SK-N-SH treated with all-trans-retinoic acid at 6 μM for 48 hours (cell line): ENCODE data around the gene TGOLN2.

Experiments
- ARNTL ChIP-seq: fragments of 450-650 bp; formaldehyde crosslinking; IDR thresholded peaks from 2 replicates; pipeline ENCODE4 v1.5.0; 2020; ENCODE audit warnings: low read depth, mild to moderate bottlenecking, moderate library complexity, borderline replicate concordance
- BACH2 ChIP-seq: fragments of 250-450 bp; sonication (Bioruptor Pico); IDR thresholded peaks from 2 replicates; pipeline ENCODE4 v1.9.0; 2021; ENCODE audit warnings: mild to moderate bottlenecking, borderline replicate concordance
- CREB5 ChIP-seq: fragments of 250-450 bp; sonication (Bioruptor Pico); IDR thresholded peaks from 2 replicates; pipeline ENCODE4 v1.5.1; 2020; ENCODE audit warnings: low read depth, mild to moderate bottlenecking, moderate library complexity
- CSDC2 ChIP-seq: fragments of 250-450 bp; sonication (Bioruptor Pico); IDR thresholded peaks from 2 replicates; pipeline ENCODE4 v1.5.0; 2020; ENCODE audit warnings: mild to moderate bottlenecking, moderate library complexity
- OSR1 ChIP-seq: fragments of 250-450 bp; sonication (Bioruptor Pico); IDR thresholded peaks from 2 replicates; pipeline ENCODE4 v1.8.0; 2022; ENCODE audit warnings: moderate library complexity, mild to moderate bottlenecking, inconsistent platforms
- ZFP3 ChIP-seq: fragments of 250-450 bp; sonication (Bioruptor Pico); IDR thresholded peaks from 2 replicates; pipeline ENCODE4 v1.5.0; 2020; ENCODE audit warnings: mild to moderate bottlenecking, moderate library complexity
- TF ChIP-seq, protein P1 (sequence below): fragments of 250-450 bp; sonication (Bioruptor Pico); IDR thresholded peaks from 2 replicates; pipeline ENCODE4 v1.8.0; 2020; ENCODE audit warnings: mild to moderate bottlenecking, moderate library complexity, borderline replicate concordance
- TF ChIP-seq, protein P2 (sequence below): fragments of 250-450 bp; sonication (Bioruptor Pico); IDR thresholded peaks from 2 replicates; pipeline ENCODE4 v1.8.0; 2021; ENCODE audit warnings: low read depth, mild to moderate bottlenecking, moderate library complexity, borderline replicate concordance
- TF ChIP-seq, protein P3 (sequence below): fragments of 250-450 bp; sonication (Bioruptor Pico); IDR thresholded peaks from 2 replicates; pipeline ENCODE4 v1.5.1; 2021; ENCODE audit warnings: mild to moderate bottlenecking, moderate library complexity

DNA sequence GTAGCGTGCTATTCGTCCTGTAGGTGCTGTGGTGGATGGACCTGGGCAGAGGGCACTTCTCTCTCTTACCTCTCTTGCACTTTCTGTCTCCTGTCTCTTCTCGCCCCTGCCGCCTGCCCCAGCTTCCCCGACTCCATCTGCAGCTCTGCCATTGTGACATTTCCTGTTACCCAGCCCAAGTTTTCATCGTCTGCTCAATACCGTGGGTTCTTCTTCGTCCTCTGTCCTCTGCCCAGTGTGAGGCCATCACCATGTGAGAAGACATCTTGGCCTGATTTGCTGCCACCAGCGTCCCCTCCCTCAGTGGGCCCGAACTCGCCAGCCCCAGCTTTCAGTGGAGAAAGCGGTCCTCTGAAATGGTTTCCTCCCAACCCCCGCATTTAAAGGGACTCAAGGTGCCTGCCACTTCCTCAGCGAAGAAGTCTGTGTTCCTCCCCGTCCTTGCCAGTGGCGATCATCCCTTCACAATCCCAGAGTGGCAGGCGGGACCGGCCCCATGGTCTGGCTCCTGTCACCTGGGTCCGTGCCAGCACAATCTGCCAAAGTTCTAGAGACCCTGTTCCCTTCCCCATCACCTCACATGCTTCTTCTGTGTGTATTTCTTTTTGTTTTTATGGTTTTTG lies 18.0 kb downstream of the TGOLN2 start:
- TF ChIP-seq, protein P1, sequence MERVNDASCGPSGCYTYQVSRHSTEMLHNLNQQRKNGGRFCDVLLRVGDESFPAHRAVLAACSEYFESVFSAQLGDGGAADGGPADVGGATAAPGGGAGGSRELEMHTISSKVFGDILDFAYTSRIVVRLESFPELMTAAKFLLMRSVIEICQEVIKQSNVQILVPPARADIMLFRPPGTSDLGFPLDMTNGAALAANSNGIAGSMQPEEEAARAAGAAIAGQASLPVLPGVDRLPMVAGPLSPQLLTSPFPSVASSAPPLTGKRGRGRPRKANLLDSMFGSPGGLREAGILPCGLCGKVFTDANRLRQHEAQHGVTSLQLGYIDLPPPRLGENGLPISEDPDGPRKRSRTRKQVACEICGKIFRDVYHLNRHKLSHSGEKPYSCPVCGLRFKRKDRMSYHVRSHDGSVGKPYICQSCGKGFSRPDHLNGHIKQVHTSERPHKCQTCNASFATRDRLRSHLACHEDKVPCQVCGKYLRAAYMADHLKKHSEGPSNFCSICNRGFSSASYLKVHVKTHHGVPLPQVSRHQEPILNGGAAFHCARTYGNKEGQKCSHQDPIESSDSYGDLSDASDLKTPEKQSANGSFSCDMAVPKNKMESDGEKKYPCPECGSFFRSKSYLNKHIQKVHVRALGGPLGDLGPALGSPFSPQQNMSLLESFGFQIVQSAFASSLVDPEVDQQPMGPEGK (CRISPR knock-in tag) = no peak
- TF ChIP-seq BACH2 (CRISPR knock-in tag) (no peak), CREB5 (no peak), OSR1 (CRISPR knock-in tag) (no peak), ZFP3 (CRISPR knock-in tag) (no peak), CSDC2 (CRISPR knock-in tag) (no peak), ARNTL (CRISPR knock-in tag) (no peak)
- TF ChIP-seq, protein P2, sequence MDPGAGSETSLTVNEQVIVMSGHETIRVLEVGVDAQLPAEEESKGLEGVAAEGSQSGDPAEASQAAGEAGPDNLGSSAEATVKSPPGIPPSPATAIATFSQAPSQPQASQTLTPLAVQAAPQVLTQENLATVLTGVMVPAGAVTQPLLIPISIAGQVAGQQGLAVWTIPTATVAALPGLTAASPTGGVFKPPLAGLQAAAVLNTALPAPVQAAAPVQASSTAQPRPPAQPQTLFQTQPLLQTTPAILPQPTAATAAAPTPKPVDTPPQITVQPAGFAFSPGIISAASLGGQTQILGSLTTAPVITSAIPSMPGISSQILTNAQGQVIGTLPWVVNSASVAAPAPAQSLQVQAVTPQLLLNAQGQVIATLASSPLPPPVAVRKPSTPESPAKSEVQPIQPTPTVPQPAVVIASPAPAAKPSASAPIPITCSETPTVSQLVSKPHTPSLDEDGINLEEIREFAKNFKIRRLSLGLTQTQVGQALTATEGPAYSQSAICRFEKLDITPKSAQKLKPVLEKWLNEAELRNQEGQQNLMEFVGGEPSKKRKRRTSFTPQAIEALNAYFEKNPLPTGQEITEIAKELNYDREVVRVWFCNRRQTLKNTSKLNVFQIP = no peak
- TF ChIP-seq, protein P3, sequence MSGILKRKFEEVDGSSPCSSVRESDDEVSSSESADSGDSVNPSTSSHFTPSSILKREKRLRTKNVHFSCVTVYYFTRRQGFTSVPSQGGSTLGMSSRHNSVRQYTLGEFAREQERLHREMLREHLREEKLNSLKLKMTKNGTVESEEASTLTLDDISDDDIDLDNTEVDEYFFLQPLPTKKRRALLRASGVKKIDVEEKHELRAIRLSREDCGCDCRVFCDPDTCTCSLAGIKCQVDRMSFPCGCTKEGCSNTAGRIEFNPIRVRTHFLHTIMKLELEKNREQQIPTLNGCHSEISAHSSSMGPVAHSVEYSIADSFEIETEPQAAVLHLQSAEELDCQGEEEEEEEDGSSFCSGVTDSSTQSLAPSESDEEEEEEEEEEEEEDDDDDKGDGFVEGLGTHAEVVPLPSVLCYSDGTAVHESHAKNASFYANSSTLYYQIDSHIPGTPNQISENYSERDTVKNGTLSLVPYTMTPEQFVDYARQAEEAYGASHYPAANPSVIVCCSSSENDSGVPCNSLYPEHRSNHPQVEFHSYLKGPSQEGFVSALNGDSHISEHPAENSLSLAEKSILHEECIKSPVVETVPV (CRISPR knock-in tag) = no peak
